GM18508 (cell line): ENCODE results near the gene SSH2.

Experiments used
- ATAC-seq: cut with Tn5 transposase; IDR thresholded peaks from one replicate; pipeline ENCODE4 v1.9.1; 2021; ENCODE audit warnings: moderate number of reproducible peaks; ENCODE audit not compliant: insufficient read depth, unreplicated experiment

The SSH2 gene

GRCh38 chr17:29844339-29845048 is 85.5 kb downstream of the SSH2 start:
- ATAC-seq, result no peak

GRCh38 chr17:29840884-29841283 is 89.1 kb downstream of the SSH2 start:
- ATAC-seq, result no peak

DNA sequence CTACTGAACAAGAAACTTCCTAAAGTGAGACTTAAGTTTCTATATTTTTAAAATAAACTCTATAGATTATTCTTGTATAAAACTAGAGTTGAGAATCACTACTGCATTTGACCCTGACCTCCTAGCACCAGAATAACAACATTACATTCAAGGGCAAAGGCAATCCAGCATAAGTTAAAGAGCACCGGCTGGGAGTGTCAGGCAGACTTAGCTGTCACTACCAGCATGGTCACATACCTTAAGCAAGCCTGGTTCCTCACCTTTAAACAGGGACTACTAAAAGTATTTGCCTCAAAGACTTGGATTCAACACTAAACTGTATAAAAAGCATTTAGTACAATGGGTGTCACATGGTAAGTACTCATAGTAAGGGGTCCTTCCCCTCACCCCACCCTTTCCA is 90.4 kb downstream of the SSH2 start:
- ATAC-seq, result no peak

GRCh38 chr17:29838961-29839360 is 91.1 kb downstream of the SSH2 start:
- ATAC-seq, result no peak

GRCh38 chr17:29837531-29837930 is 92.5 kb downstream of the SSH2 start:
- no peak for ATAC-seq

DNA sequence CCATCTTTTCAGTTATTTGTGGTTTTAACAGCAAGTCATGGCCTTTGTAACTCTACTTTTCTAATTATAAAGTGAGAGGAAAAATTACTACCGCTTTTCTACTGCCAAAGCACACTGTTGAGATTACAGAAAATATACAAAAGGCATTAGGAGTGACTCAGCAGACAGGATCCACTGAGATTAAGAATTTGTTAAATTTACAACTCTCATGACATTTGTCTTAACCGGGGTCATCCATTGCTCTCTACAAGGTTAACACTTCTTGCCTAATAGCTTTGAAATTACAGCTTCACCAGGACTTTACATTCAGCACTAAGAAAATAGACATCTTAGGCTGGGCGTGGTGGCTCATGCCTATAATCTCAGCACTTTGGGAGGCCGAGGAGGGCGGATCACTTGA is 93.4 kb downstream of the SSH2 start:
- ATAC-seq, result no peak

DNA sequence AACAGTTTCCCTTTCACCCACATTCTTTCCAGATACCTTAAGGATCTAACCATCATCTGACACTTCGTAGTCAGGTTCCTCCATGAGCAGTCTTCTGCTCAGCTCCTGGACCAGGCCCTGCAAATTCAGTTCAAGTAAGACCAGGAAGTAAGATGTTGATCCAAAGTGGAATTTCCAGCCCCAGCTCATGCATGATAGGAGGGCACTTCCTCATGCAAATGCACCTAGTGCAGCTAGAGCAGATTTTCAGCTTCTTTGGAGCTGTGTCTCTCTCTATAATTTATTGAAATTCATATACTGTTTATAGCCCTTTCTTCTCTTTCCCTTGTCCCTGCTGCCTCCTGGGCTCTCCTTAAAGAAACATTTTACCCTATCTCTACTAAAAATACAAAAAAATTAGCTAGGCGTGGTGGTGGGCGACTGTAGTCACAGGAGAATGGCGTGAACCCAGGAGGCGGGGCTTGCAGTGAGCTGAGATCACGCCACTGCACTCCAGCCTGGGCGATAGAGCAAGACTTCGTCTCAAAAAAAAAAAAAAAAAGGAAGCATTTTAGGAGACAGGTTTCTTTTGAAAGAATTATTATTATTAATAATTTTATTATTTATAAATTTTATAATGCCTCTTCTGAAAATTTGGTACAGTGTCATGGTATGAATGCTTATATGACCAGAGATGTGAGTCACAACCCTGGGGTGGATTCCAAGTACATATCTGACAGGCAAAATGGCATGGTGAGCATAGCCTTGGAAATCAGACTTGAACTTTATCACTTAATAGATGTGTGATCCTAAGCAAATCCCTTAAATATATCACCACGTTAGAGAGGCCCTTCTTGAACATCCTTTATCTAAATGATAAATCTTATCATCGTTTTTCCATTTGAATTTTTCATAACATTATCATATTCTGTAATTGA is 94.3 kb downstream of the SSH2 start:
- no peak for ATAC-seq

- no peak for ATAC-seq
Observed at GRCh38 chr17:29833801-29834200, 96.2 kb downstream of the SSH2 start.

DNA sequence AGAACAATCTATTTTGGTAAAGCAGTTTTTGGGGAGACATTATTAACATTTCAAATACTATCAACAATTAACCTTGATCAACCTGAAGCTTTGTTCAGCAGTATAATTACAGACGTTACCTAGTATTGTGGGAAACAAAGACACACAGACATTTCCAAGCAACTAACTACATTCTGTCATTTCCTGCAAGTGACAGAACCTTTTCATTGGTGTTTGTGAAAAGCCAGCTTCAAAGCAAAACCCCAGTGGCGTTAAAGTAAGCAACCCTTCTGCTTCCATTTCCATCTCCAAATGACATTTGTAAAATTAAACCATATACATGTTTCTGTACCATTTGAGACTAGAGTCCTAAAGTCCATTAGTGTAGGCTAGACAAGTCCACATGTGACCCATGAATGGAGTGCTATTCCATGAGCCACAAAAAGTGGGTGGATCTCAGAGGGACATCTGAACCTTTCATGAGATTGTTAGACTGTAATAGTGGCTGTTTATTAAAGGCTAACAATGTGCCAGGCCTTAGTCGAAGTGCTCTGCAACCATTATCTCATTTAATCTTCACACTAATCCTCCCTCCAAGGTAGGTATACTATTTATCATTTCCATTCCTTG is 101.2 kb downstream of the SSH2 start:
- ATAC-seq, result no peak

GRCh38 chr17:29827179-29827578 is 102.8 kb downstream of the SSH2 start:
- ATAC-seq, result no peak

GRCh38 chr17:29826114-29826692 is 103.8 kb downstream of the SSH2 start:
- no peak for ATAC-seq

DNA sequence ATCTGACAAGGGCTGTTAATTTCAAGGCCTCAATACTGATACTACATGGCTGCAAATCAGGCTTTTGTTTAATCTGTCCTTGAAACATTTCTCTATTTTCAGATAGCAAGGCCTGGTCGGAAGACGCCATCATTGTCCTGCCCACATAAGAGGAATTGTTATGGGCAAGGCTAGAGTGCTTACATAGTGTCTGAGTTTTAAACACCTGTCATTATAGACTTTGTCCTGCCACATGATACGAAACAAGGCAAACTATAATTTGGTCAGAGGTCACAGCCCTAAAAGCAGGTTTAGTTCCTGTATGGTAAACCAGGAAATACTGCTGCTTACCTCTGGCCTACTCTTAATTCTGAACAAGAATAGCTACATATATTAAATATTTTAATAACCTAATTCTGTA is 104.4 kb downstream of the SSH2 start:
- no peak for ATAC-seq

GRCh38 chr17:29821897-29822296 is 108.1 kb downstream of the SSH2 start:
- ATAC-seq, result no peak

GRCh38 chr17:29820425-29820824 is 109.6 kb downstream of the SSH2 start:
- ATAC-seq, result no peak

DNA sequence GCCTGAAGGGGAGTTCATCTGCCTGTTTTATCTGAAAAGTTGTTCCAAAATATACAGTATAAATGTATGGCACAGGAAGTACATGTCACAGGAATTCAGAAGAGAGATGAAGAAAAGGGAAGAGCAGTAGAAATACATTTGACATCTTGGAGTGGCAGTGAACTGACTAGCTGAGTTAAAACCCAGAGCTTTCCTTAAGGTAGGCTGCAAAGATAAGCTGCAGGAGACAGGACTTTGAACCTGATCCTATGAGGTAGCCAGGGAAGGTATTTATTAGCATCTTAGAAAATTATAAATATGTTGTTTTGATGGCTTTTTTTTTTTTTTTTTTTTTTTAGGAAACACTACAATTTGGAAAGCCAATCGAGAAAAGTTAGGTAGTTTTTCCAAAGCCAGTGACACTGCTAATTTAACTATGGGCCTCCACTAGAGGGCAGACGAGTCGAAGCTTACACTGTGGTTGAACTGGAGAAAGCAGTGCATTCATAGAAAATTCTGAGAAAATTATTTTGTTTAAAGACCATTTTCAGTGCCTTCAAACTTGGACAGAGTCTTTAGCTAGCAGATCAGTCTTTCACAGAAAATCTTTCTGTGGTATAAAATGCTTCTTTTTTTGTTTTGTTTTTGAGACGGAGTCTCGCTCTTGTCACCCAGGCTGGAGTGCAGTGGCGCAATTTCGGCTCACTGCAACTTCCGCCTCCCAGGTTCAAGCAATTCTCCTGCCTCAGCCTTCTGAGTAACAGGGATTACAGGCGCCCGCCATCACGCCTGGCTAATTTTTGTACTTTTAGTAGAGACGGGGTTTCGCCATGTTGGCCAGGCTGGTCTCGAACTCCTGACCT is 122.3 kb downstream of the SSH2 start:
- ATAC-seq, result no peak

GRCh38 chr17:29802246-29802645 is 127.8 kb downstream of the SSH2 start:
- no peak for ATAC-seq

DNA sequence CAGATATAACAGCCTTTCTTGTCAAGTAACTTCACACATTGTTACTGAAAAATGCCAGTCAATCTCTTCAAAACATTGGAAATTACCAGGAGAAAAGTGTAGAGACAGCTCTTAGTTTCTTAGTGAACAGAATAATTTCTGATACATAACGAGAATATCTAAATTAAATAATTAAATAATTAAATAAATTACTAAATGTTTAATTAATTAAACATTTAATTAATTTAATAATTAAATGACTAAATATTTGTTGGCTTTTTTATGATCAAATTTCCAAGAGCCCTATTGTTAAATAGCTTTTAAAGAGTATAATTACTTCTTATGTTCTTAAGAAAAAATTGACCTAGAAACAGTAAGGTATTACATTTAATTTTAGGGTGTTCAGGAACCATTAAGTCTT is 129.6 kb downstream of the SSH2 start:
- no peak for ATAC-seq

DNA sequence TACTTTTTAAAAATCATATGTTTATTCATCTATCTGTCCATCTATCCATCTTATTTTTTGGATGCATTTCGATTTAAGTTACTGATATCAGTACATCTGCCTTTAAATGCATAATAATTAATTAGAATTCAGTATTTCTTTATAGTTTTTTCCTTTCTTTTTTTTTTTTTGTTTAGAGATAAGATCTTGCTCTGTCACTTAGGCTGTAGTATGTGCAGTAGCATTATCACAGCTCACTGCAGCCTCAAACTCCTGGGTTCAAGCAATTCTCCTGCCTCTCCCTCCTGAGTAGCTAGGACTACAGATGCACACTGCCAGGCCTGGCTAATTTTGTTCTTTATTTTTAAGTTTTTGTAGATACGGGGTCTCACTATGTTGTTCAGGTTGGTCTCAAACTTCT is 133.4 kb downstream of the SSH2 start:
- ATAC-seq, result no peak

- no peak for ATAC-seq
Observed at GRCh38 chr17:29793501-29793900, 136.5 kb downstream of the SSH2 start.
